GM21723 (cell line): ENCODE data around the gene CACNA2D4.

Source experiments
- ATAC-seq: cut with Tn5 transposase; IDR thresholded peaks from one replicate; pipeline ENCODE4 v1.9.1; 2021; ENCODE audit warnings: mild to moderate bottlenecking, moderate library complexity; ENCODE audit not compliant: unreplicated experiment

The CACNA2D4 gene

GRCh38 chr12:1806301-1807086, 112.0 kb downstream of the CACNA2D4 start:
- no peak for ATAC-seq

- no peak for ATAC-seq
Observed at GRCh38 chr12:1805441-1806081, 112.9 kb downstream of the CACNA2D4 start.

GRCh38 chr12:1804545-1805332, 113.7 kb downstream of the CACNA2D4 start:
- ATAC-seq, result peak; percentile 87

GRCh38 chr12:1803736-1804135, 114.7 kb downstream of the CACNA2D4 start:
- ATAC-seq, result no peak

- ATAC-seq, result no peak
Observed at GRCh38 chr12:1801303-1801975, 117.0 kb downstream of the CACNA2D4 start.

GRCh38 chr12:1800401-1801302, 117.8 kb downstream of the CACNA2D4 start:
- no peak for ATAC-seq

GRCh38 chr12:1799882-1800400, 118.5 kb downstream of the CACNA2D4 start:
- ATAC-seq, result no peak

GRCh38 chr12:1799051-1799881, 119.2 kb downstream of the CACNA2D4 start:
- no peak for ATAC-seq

GRCh38 chr12:1798641-1799020, 119.8 kb downstream of the CACNA2D4 start:
- no peak for ATAC-seq

GRCh38 chr12:1797991-1798640, 120.3 kb downstream of the CACNA2D4 start:
- ATAC-seq, result no peak

- peak; percentile 21 for ATAC-seq
Observed at GRCh38 chr12:1797011-1797901, 121.2 kb downstream of the CACNA2D4 start.

GRCh38 chr12:1796515-1797010, 121.9 kb downstream of the CACNA2D4 start:
- ATAC-seq, result peak; percentile 28

GRCh38 chr12:1795785-1796514, 122.5 kb downstream of the CACNA2D4 start:
- peak; percentile 92 for ATAC-seq

GRCh38 chr12:1795221-1795784, 123.1 kb downstream of the CACNA2D4 start:
- ATAC-seq, result no peak

- ATAC-seq, result no peak
Observed at GRCh38 chr12:1794440-1795090, 123.9 kb downstream of the CACNA2D4 start.
